BE2C (cell line): ENCODE results near the gene EPB41L5.
A peak's percentile ranks its signal among the peaks of the same experiment; 100 is the strongest.

Experiments
- DNase-seq: peaks from one replicate; pipeline ENCODE4 v3.0.0-alpha.2; 2020
- H3K27me3 ChIP-seq: fragments of 250-450 bp; sonication (Bioruptor Pico); 2 replicates; pipeline ENCODE4 v1.5.1; 2020; ENCODE audit warnings: mild to moderate bottlenecking
- H3K36me3 ChIP-seq: fragments of 250-450 bp; sonication (Bioruptor Pico); 2 replicates; pipeline ENCODE4 v1.5.1; 2020; ENCODE audit warnings: mild to moderate bottlenecking
- H3K4me1 ChIP-seq: fragments of 250-450 bp; sonication (Bioruptor Pico); 2 replicates; pipeline ENCODE4 v1.5.1; 2020
- H3K4me3 ChIP-seq: 2 replicates; pipeline ENCODE4 v1.5.1; 2011; ENCODE audit warnings: low read depth, low read length
- H3K9me3 ChIP-seq: fragments of 250-450 bp; sonication (Bioruptor Pico); 2 replicates; pipeline ENCODE4 v1.5.1; 2020
- CTCF ChIP-seq: IDR thresholded peaks from 2 replicates; pipeline ENCODE4 v1.5.1; 2012; ENCODE audit warnings: mild to moderate bottlenecking, low read depth, low read length

The EPB41L5 gene

GRCh38 chr2:120104772-120105171 lies 91.9 kb downstream of the EPB41L5 start:
- no peak for TF ChIP-seq CTCF
- no peaks in the 10 kb centered on the region for H3K27me3 ChIP-seq
- no peak for DNase-seq
- H3K36me3 ChIP-seq, result no peaks in the 10 kb centered on the region; the same call in 1 of the 2 replicates
- H3K4me3 ChIP-seq, result no peak overlapping the region
- no peaks in the 10 kb centered on the region for H3K9me3 ChIP-seq
- H3K4me1 ChIP-seq, result peaks cover 28% of the 10 kb centered on the region

GRCh38 chr2:120105360-120105759 lies 92.5 kb downstream of the EPB41L5 start:
- H3K4me3 ChIP-seq, result no peak overlapping the region
- no peaks in the 10 kb centered on the region for H3K9me3 ChIP-seq
- H3K4me1 ChIP-seq, result peaks cover 31% of the 10 kb centered on the region
- H3K36me3 ChIP-seq, result no peaks in the 10 kb centered on the region; the same call in 1 of the 2 replicates
- no peak for DNase-seq
- no peak for TF ChIP-seq CTCF
- no peaks in the 10 kb centered on the region for H3K27me3 ChIP-seq

- Histone ChIP-seq H3K27me3 (no peaks in the 10 kb centered on the region), H3K4me1 (peaks cover 19% of the 10 kb centered on the region), H3K9me3 (no peaks in the 10 kb centered on the region), H3K4me3 (no peak overlapping the region), H3K36me3 (no peaks in the 10 kb centered on the region; the same call in 1 of the 2 replicates)
- TF ChIP-seq CTCF, result no peak
- peak; percentile 10 for DNase-seq
Observed at GRCh38 chr2:120108049-120108448, 95.2 kb downstream of the EPB41L5 start.

GRCh38 chr2:120108749-120109148 lies 95.9 kb downstream of the EPB41L5 start:
- TF ChIP-seq CTCF, result no peak
- no peaks in the 10 kb centered on the region for H3K9me3 ChIP-seq
- DNase-seq, result no peak
- H3K4me1 ChIP-seq, result peaks cover 17% of the 10 kb centered on the region
- H3K36me3 ChIP-seq, result no peaks in the 10 kb centered on the region; the same call in 1 of the 2 replicates
- no peak overlapping the region for H3K4me3 ChIP-seq
- no peaks in the 10 kb centered on the region for H3K27me3 ChIP-seq

GRCh38 chr2:120109186-120110061 lies 96.5 kb downstream of the EPB41L5 start:
- Histone ChIP-seq H3K36me3 (no peaks in the 10 kb centered on the region; the same call in 1 of the 2 replicates), H3K27me3 (no peaks in the 10 kb centered on the region), H3K4me3 (no peak overlapping the region), H3K4me1 (peaks cover 12% of the 10 kb centered on the region), H3K9me3 (no peaks in the 10 kb centered on the region)
- DNase-seq, result no peak
- TF ChIP-seq CTCF, result peak; percentile 48

- Histone ChIP-seq H3K36me3 (no peaks in the 10 kb centered on the region; the same call in 1 of the 2 replicates), H3K9me3 (no peaks in the 10 kb centered on the region), H3K27me3 (no peaks in the 10 kb centered on the region), H3K4me3 (no peak overlapping the region), H3K4me1 (peaks cover 12% of the 10 kb centered on the region)
- TF ChIP-seq CTCF, result no peak
- DNase-seq, result no peak
Observed at GRCh38 chr2:120110062-120110362, 97.1 kb downstream of the EPB41L5 start.
